AG04450 (cell line): ENCODE results near the gene NCKAP1. TPM values are rescaled to one million over a fixed set of nuclear protein-coding genes. Genes with fewer than 3 reads are reported as not detected.

ENCODE experiments used
- CTCF ChIA-PET: fragments of 300-600, 350-600 bp; formaldehyde crosslinking; extraction: SDS; loops from one replicate; lab custom pipeline; 2022; ENCODE audit warnings: antibody characterized with exemption, inconsistent platforms; lab: Charles Lee
- POLR2A ChIA-PET: fragments of 350-600 bp; formaldehyde crosslinking; extraction: SDS; loops from one replicate; lab custom pipeline; 2021; ENCODE audit warnings: antibody characterized with exemption, inconsistent platforms; lab: Yijun Ruan, JAX
- DNase-seq: peaks from one replicate; pipeline ENCODE4 v3.0.0-alpha.2; 2011; ENCODE audit warnings: low read depth, low spot score
- H3K27ac ChIP-seq: one replicate; pipeline ENCODE4 v1.5.1; 2012; ENCODE audit warnings: low read depth, low read length, control low read depth
- H3K27me3 ChIP-seq: one replicate; pipeline ENCODE4 v1.6.0; 2012; ENCODE audit warnings: low read length; ENCODE audit not compliant: control insufficient read depth, insufficient read depth
- H3K4me3 ChIP-seq: 2 replicates; pipeline ENCODE4 v1.5.1; 2011; ENCODE audit warnings: mild to moderate bottlenecking, low read depth, low read length, control low read depth
- H3K9me3 ChIP-seq: 2 replicates; pipeline ENCODE4 v1.5.1; 2012; ENCODE audit warnings: low read length; ENCODE audit not compliant: control insufficient read depth, insufficient read depth
- polyA plus RNA-seq: library from polyadenylated mRNA; depleted of rRNA; stranded (reverse); fragments of >200 nt; gene quantifications from 2 replicates; pipeline ENCODE4 v1.2.3, GENCODE V29; 2011
- TF ChIP-seq, protein P1 (sequence below): IDR thresholded peaks from 2 replicates; pipeline ENCODE4 v1.5.1; 2011; ENCODE audit warnings: low read depth, low read length, control low read depth, inconsistent platforms

Gene NCKAP1
- polyA plus RNA-seq, 1 experiment, result 182 TPM

DNA sequence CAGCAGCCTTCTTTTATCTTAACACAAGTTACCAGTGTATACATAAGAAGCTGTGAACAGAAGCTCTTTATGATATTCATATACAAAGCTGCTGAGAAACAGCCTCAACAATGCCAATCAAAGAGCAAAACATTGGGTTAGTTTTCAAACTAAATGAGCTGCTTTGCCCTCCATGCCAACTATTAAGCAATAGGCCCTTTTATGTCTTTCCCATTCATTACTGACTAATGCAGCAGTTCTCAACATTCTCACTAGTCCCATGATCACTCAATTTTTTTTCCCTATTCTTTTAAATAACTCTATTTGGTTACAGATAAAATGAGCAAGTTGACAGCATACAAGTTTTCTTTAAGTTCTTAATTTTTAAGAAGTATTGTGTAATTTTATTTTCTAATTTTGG, 114.0 kb downstream of the NCKAP1 start:
- no peak overlapping the region for H3K27ac ChIP-seq
- DNase-seq, result no peak
- TF ChIP-seq, protein P1, sequence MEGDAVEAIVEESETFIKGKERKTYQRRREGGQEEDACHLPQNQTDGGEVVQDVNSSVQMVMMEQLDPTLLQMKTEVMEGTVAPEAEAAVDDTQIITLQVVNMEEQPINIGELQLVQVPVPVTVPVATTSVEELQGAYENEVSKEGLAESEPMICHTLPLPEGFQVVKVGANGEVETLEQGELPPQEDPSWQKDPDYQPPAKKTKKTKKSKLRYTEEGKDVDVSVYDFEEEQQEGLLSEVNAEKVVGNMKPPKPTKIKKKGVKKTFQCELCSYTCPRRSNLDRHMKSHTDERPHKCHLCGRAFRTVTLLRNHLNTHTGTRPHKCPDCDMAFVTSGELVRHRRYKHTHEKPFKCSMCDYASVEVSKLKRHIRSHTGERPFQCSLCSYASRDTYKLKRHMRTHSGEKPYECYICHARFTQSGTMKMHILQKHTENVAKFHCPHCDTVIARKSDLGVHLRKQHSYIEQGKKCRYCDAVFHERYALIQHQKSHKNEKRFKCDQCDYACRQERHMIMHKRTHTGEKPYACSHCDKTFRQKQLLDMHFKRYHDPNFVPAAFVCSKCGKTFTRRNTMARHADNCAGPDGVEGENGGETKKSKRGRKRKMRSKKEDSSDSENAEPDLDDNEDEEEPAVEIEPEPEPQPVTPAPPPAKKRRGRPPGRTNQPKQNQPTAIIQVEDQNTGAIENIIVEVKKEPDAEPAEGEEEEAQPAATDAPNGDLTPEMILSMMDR, result no peak
- H3K4me3 ChIP-seq, result no peak overlapping the region
- H3K27me3 ChIP-seq, result no peaks in the 10 kb centered on the region
- H3K9me3 ChIP-seq, result no peaks in the 10 kb centered on the region
- POLR2A ChIA-PET, result interaction anchor here (0.7 kb wide), 1 partner anchor 9 kb away, joined by 3 read pairs; no protein-coding TSS in a partner anchor
- CTCF ChIA-PET, result no interaction called here

DNA sequence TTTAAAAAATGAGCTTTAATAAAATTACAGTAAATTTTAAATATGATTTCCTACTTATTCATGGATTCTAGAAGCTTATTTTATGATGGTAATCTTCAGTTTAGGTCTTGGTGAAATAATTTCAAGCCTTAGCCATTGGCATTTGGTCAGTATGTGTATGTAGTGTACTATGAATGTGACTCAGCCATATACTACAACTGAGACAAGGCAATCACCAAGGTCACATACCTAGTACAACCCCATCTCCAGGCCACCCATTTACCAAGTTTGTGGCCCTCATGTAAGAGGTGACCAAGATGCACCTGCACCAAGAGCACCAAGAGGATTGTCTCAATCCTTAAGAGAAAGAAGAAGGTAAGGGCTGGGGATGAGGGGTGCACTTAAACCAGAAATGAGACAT, 117.0 kb downstream of the NCKAP1 start:
- H3K9me3 ChIP-seq, result no peaks in the 10 kb centered on the region
- no peak for DNase-seq
- H3K27ac ChIP-seq, result no peak overlapping the region
- no peaks in the 10 kb centered on the region for H3K27me3 ChIP-seq
- TF ChIP-seq, protein P1, result no peak
- POLR2A ChIA-PET, result no interaction called here
- CTCF ChIA-PET, result interaction anchor here (1.0 kb wide), 1 partner anchor 10 kb away, joined by 3 read pairs; no protein-coding TSS in a partner anchor
- H3K4me3 ChIP-seq, result no peak overlapping the region

DNA sequence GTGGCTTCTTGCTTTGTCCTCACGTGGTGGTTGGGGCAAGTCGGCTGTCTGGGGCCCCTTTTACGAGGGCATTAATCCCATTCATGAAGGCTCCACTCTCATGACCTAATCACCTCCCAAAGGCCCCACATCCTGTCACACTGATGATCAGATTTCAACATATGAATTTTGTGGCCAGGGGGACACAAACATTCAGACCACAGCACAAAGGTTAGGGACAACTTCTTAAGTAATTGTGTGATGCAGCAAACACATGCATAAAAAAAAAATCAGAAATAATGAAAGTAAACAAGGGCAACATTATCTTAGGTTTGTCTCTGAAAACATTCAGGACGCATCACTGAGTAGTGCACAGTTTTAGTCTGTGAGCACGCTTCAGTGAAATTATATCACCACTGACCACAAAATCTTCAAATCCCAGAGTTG, 117.6 kb downstream of the NCKAP1 start:
- ChIA-PET CTCF (interaction anchor here (1.0 kb wide), 1 partner anchor 9 kb away, joined by 3 read pairs; no protein-coding TSS in a partner anchor), POLR2A (no interaction called here)
- Histone ChIP-seq H3K9me3 (no peaks in the 10 kb centered on the region), H3K27me3 (no peaks in the 10 kb centered on the region), H3K27ac (no peak overlapping the region), H3K4me3 (no peak overlapping the region)
- TF ChIP-seq, protein P1, result no peak
- DNase-seq, result no peak

DNA sequence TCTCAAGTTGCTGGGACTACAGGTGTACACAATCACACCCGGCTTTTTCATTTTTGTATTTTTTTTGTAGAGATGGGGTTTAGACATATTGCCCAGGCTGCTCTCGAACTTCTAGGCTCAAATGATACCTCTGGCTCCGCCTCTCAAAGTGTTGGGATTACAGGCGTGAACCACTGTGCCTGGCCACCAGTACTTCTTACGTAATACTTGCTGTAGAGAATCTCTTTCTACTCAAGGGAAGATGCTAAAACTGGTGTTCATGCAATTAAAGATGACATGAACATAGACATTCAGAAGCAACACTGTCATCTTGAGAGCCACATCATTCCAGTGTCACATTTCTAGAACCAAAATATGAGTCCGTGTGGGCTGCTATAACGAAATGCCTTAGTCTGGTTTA, 118.2 kb downstream of the NCKAP1 start:
- no peak overlapping the region for H3K27ac ChIP-seq
- POLR2A ChIA-PET, result no interaction called here
- DNase-seq, result no peak
- CTCF ChIA-PET, result no interaction called here
- H3K9me3 ChIP-seq, result no peaks in the 10 kb centered on the region
- H3K4me3 ChIP-seq, result no peak overlapping the region
- no peaks in the 10 kb centered on the region for H3K27me3 ChIP-seq
- TF ChIP-seq, protein P1, result no peak

DNA sequence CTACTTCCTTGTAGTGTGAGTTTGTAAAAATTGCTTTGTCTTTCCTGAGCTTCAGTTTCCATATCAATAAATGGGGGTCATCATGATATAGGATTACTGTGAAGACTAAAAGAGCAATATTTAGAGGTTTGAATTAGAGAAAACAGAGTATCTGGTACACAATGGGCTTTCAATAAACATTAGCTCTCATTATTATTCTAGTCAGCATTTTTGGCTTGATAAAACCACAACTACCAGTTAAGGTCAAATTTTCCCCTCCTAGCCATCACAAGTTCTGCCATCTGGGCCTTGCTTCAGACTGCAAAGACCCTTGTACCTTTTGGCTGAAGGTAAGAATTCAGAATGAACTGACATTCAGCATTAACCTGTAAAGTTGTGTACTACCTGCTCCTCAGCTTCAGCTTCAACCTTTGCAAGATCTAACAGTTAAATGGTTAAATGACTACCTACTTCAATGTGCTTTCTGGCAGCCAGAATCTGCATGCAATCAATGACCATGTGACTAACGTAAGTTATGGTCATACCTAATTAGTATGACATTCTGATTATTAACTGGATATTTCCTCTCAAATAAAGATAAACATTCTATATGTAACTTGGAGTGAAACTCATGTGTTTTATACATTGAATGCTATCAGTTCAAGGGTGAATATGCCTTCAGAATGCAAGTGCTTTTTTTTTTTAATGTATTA, 119.2 kb downstream of the NCKAP1 start:
- Histone ChIP-seq H3K27me3 (no peaks in the 10 kb centered on the region), H3K4me3 (no peak overlapping the region), H3K27ac (no peak overlapping the region), H3K9me3 (no peaks in the 10 kb centered on the region)
- TF ChIP-seq, protein P1, result no peak
- POLR2A ChIA-PET, result interaction anchor here (0.6 to 0.7 kb wide), 2 partner anchors 38 to 189 kb away, joined by 3 read pairs; no protein-coding TSS in a partner anchor
- DNase-seq, result no peak
- CTCF ChIA-PET, result interaction anchor here (1.6 kb wide), 1 partner anchor 16 kb away, joined by 3 read pairs; no protein-coding TSS in a partner anchor
